NAMALWA (cell line): ENCODE measurements around the gene CDK4.

Experiments used
- DNase-seq: peaks from one replicate; pipeline ENCODE4 v3.0.0-alpha.2; 2015; ENCODE audit warnings: low spot score

The CDK4 gene

DNA sequence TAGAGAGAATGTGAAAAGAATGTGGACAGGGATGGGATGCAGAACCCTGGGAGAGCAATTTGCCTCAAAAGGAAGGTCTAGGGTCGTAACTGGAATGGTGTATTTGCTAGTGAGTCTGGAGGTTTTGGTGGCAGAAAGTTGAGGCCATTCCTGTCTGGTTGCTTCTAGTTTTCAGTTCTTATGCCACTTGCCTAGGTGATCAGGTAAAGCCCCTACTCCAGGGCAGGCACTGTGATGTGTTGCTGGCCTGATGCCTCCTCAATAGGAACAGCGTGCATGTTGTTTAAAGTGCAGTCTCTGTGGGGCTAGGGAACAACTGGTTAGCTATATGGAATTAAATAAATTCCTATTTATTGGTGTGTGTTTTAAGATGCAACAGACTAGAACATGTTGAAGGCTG, 51.8 kb downstream of the CDK4 start:
- DNase-seq: no peak

GRCh38 chr12:57698414-57698813, 53.7 kb downstream of the CDK4 start:
- no peak for DNase-seq
